K562 (cell line): ENCODE data around the gene CREB3L2. TPM values are rescaled to one million over a fixed set of nuclear protein-coding genes. Genes with fewer than 3 reads are reported as not detected.
A peak's percentile ranks its signal among the peaks of the same experiment; 100 is the strongest.

Experiments used
- BHLHE40 ChIP-seq: IDR thresholded peaks from 2 replicates; pipeline ENCODE4 v1.6.1; 2011; ENCODE audit warnings: low read length, improper control_type of control experiment
- BRF1 ChIP-seq: IDR thresholded peaks from 3 replicates; pipeline ENCODE4 v1.6.1; 2011; ENCODE audit warnings: borderline replicate concordance, mild to moderate bottlenecking; ENCODE audit not compliant: insufficient read length; ENCODE audit errors: extremely low read depth
- CBFA2T3 ChIP-seq: fragments of 450-650 bp; IDR thresholded peaks from 2 replicates; pipeline ENCODE4 v1.6.1; 2017
- FUS ChIP-seq: fragments of 200-400 bp; formaldehyde crosslinking; optimal IDR thresholded peaks from 2 replicates; pipeline ENCODE3; 2017; ENCODE audit warnings: low read depth, low read length
- HLTF ChIP-seq: fragments of 450-650 bp; IDR thresholded peaks from 2 replicates; pipeline ENCODE4 v1.6.1; 2016
- HMBOX1 ChIP-seq: sonication (generic); IDR thresholded peaks from 2 replicates; pipeline ENCODE4 v1.6.1; 2016
- HSF4 ChIP-seq: fragments of 250-450 bp; sonication (Bioruptor Pico); IDR thresholded peaks from 2 replicates; pipeline ENCODE4 v2.1.2; 2022; ENCODE audit warnings: mild to moderate bottlenecking, moderate library complexity, borderline replicate concordance
- MBD2 ChIP-seq: sonication (generic); IDR thresholded peaks from 2 replicates; pipeline ENCODE4 v1.6.1; 2016; ENCODE audit warnings: low read depth, borderline replicate concordance
- SFPQ ChIP-seq: fragments of 200-400 bp; formaldehyde crosslinking; IDR thresholded peaks from 2 replicates; pipeline ENCODE4 v1.6.1; 2017; ENCODE audit warnings: mild to moderate bottlenecking, low read depth, low read length, moderate library complexity
- SIN3B ChIP-seq: fragments of 450-650 bp; IDR thresholded peaks from 2 replicates; pipeline ENCODE4 v1.6.1; 2017; ENCODE audit warnings: low read depth, mild to moderate bottlenecking, moderate library complexity
- TEAD4 ChIP-seq, 2 experiments: sonication (generic) in 1 of 2; formaldehyde crosslinking in 1 of 2; IDR thresholded peaks; 2 replicates each; pipeline versions ENCODE4 v1.6.1 to v1.8.0; 2012 to 2022; ENCODE audit warnings: borderline replicate concordance in 1 of 2, inconsistent platforms in 1 of 2, low read length in 1 of 2, mild to moderate bottlenecking in 1 of 2, missing genetic modification reagents in 1 of 2
- ZBTB34 ChIP-seq: fragments of 250-450 bp; sonication (Bioruptor Pico); IDR thresholded peaks from 2 replicates; pipeline ENCODE4 v1.8.0; 2021; ENCODE audit warnings: mild to moderate bottlenecking, moderate library complexity
- ZC3H4 ChIP-seq: sonication (generic); formaldehyde crosslinking; IDR thresholded peaks from 2 replicates; pipeline ENCODE4 v1.9.0; 2021; ENCODE audit warnings: missing genetic modification reagents, borderline replicate concordance
- ZNF253 ChIP-seq: fragments of 250-450 bp; sonication (Bioruptor Pico); conservative IDR thresholded peaks from 2 replicates; pipeline ENCODE4 v1.6.1; 2021; ENCODE audit warnings: mild to moderate bottlenecking
- ZNF592 ChIP-seq: fragments of 450-650 bp; IDR thresholded peaks from 2 replicates; pipeline ENCODE4 v1.6.1; 2017; ENCODE audit warnings: antibody characterized with exemption, mild to moderate bottlenecking
- polyA plus RNA-seq, 8 experiments: library from polyadenylated mRNA; depleted of rRNA in 4 of 8; stranded (reverse) in 5 of 8; unstranded in 3 of 8; fragments of >200 nt; fragmentation: Nextera tagmentation in 2 of 8; fragmentation: Illumina TruSeq in 1 of 8; extraction: Ambion mirVana in 2 of 8; extraction: Trizol in 1 of 8; gene quantifications; 2 replicates each; pipeline versions ENCODE4 v1.2.1 to v1.2.3, GENCODE V29; 2011 to 2014; ENCODE audit warnings: inconsistent platforms in 1 of 8, missing spikeins in 1 of 8
- total RNA-seq, 7 experiments: library from RNA; depleted of rRNA in 6 of 7; stranded (reverse); fragments of >200 nt in 6 of 7; fragmentation: Illumina TruSeq in 2 of 7; extraction: Trizol in 2 of 7; gene quantifications; 2 replicates each; pipeline versions ENCODE4 v1.2.1 to v1.2.3, GENCODE V29; 2011 to 2021; ENCODE audit warnings: low replicate concordance in 1 of 7
- TF ChIP-seq, protein P1 (sequence below), 2 experiments: fragments of 450-650 bp; conservative IDR thresholded peaks; 2 replicates each; pipeline ENCODE4 v1.6.1; 2017; ENCODE audit warnings: mild to moderate bottlenecking in 2 of 2, moderate library complexity in 2 of 2

Gene CREB3L2
- total and polyA plus RNA-seq, 9 of the 15 experiments (the other 6 are each of a cell fraction or from before 2014, with no cell fraction given), result 7.1 to 45.6 (median 15.8) TPM

GRCh38 chr7:137934176-137934826 is 67.6 kb downstream of the CREB3L2 start (continued):
- no peak for TF ChIP-seq ZNF253 (CRISPR knock-in tag)
- TF ChIP-seq CBFA2T3, result 0 out of 2 replicates have a peak, but pooled peaks have one; percentile 23
- TF ChIP-seq BRF1, result no peak
- TF ChIP-seq SFPQ, result no peak
- no peak for TF ChIP-seq MBD2
- TF ChIP-seq HSF4 (CRISPR knock-in tag), result no peak
- TF ChIP-seq HLTF, result no peak
- TF ChIP-seq, protein P1, sequence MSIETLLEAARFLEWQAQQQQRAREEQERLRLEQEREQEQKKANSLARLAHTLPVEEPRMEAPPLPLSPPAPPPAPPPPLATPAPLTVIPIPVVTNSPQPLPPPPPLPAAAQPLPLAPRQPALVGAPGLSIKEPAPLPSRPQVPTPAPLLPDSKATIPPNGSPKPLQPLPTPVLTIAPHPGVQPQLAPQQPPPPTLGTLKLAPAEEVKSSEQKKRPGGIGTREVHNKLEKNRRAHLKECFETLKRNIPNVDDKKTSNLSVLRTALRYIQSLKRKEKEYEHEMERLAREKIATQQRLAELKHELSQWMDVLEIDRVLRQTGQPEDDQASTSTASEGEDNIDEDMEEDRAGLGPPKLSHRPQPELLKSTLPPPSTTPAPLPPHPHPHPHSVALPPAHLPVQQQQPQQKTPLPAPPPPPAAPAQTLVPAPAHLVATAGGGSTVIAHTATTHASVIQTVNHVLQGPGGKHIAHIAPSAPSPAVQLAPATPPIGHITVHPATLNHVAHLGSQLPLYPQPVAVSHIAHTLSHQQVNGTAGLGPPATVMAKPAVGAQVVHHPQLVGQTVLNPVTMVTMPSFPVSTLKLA (conservative IDR thresholded peaks at IDR 0.05), result 0 out of 4 replicates have a peak, but pooled peaks of 1 of the 2 experiments have one; percentile 29
- 0 out of 2 replicates have a peak, but pooled peaks have one; percentile 45 for TF ChIP-seq HMBOX1
- no peak for TF ChIP-seq ZC3H4 (CRISPR knock-in tag)
- no peak for TF ChIP-seq FUS
- TF ChIP-seq TEAD4 (IDR thresholded peaks at IDR 0.05; ENCODE audit: low read length), result no peak
- TF ChIP-seq TEAD4 (CRISPR knock-in tag; IDR thresholded peaks at IDR 0.05; ENCODE audit: borderline replicate concordance), result no peak
- TF ChIP-seq ZNF592, result peak; percentile 36
- no peak for TF ChIP-seq SIN3B
- TF ChIP-seq ZBTB34 (CRISPR knock-in tag), result no peak
- TF ChIP-seq BHLHE40, result 0 out of 2 replicates have a peak, but pooled peaks have one; percentile 22
